Muscle of arm (tissue), 12 donors: Measurements from ENCODE around the gene ARHGAP42. TPM values are rescaled to one million over a fixed set of nuclear protein-coding genes. Genes with fewer than 3 reads are reported as not detected.
"Not testable (repeated sequence)": the region's sequence is repeated elsewhere in the genome, so short reads cannot be mapped to it uniquely, and the experiment has no call there.

Experiments used
- DNase-seq: peaks from one replicate; pipeline ENCODE4 v3.0.0-alpha.2; 2013
- polyA plus RNA-seq, 12 donors: library from polyadenylated mRNA; unstranded; fragments of 120-200 nt; gene quantifications; one replicate each; pipeline ENCODE4 v1.2.1, GENCODE V29; 2013; ENCODE audit not compliant: insufficient read length in 12 of 12

Gene ARHGAP42
- polyA plus RNA-seq, 12 donors, result 12.7 to 37.3 (median 30.1) TPM; not detected in 1

DNA sequence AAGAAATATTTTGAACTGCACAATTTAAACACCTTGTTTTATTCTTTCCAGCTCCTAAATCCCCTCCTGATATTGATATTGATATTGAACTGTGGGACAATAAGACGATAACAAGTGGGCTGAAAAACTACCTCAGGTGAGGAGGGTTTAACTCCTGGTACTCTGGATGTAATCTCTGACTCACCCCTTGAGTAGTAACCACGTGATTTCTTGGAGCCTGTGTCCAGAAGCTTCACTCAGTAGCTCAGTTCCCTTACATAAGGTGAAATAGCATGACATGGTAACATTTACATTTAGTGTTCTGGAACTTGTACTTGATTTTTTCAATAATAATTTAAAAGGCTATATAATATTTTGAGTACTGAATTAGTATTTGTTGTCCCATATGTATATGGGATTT lies 274.5 kb downstream of the ARHGAP42 start:
- no peak for DNase-seq

DNA sequence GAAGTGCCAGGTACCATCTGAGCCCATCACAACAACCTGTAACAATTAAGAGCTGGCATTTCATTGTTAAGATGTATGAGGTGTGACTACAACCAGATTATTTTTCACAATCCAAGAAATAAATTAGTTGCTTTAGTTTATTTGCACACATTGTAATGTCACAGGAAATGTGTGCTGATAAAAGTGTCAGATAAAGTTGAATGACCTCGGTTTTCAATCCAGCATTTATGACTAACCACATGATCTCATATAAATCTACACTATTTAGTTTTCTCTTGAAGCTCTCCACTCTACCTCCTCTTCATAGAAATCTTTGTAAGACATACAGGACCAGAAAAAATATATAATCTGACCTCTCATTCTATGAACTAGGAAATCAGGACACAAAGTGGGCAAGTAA lies 276.3 kb downstream of the ARHGAP42 start:
- DNase-seq, result no peak

DNA sequence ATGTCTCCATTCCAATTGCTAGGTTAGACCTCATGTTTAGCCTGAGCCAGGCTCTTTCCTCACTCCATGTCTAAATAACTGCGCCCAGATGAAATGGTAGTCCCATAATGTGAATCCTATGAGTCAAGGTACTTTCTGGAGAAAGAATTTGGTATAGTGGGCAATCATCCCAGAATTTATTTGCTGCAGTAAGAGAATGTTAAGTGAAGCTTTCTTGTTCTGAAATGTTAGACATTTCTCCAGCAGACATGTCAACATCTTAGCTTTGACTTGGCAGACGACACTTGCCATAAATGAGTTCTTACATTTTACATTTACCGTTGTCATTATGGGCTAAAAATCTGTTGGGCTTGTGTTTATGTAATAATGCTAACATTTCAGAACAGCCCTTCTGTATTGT lies 277.3 kb downstream of the ARHGAP42 start:
- DNase-seq, result no peak

DNA sequence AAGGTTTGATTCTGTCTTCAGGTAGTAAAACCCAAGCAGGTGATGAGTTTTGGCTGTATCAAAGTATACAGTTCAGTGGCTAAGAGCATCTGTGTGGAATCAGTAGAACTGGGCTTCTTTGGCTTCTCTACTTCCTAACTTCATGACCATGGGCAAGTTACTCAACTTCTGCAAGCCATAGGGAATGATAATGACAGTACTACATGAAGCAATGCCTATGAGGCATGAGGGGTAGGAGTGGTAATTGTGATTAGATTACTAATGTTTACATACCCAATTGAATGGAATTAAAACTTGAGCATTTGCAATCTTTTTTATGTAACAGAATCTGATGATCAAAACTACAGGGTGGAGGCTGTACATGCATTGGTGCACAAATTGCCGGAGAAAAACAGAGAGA lies 278.3 kb downstream of the ARHGAP42 start:
- no peak for DNase-seq

DNA sequence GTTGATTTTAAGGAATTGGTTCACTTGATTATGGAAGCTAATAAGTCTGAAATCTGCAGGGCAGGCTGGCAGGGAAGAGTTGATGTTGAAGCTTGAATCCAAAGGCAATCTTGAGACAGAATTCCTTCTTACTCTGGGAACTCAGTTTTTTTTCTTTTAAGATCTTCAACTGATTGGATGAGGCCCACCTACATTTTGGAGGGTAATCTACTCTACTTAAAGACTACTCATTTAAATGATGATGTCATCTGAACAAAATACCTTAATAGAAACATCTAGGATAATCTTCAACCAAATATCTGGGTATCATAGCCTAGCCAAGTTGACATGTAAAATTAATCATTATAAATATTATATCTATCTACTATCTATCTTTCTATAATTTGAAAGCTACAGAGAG lies 279.3 kb downstream of the ARHGAP42 start:
- DNase-seq, result no peak

DNA sequence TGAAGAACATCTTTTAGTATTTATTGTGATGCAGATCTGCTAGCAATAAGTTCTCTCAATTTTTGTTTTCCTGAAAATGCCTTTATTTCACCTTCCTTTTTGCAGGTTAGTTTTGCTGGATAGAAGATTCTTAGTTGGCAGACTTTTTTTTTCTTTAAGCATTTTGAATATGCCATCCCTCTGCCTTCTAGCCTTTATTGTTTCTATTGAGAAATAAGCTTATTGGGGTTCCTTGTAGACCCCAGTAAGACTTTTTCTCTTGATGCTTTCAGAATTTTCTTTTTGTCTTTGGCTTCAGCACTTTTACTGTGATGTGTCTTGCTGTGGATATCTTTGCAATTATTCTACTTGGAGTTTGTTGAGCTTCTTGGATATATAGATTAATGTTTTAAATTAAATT lies 281.9 kb downstream of the ARHGAP42 start:
- DNase-seq, result no peak

DNA sequence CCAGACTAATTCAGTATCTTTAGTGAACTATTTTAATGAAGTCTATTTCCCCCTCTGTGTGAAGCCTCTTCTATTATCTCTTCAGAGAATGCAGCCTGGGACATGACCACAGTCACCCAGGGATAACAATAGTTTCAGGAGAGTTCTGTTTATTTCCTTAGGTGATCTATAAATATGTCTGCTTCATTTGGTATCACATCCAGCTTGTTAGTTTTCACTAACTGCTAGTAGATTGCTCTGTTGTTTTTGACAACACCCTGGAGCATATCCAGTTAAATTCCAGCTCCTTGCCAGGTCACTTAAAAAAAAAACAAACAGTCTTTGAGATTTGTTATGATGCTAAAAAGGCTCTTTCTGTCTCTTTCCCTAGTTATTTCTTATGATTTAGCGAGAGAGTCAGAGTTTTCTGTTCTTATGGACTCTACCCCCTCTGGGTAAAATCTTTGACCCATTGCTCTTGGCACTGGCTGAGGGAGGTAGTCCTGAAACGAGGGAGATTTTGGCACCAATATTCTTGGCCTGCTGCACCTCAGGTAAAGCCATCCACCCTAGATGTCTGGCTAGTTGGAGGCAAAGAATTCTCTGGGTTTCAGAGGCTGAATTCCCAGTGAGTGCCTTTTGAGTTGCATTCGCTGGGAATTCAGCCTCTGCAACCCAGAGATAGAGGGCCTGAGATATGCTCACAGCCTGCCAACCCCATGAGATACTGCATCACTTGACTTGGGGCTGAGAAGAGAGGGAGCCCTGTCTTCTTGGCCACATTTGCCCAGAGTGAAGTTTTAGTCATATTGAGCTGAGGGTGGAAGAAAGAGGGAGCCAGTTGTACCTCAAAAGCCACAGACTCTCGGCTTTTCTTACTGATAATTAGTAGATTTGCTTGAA lies 283.4 kb downstream of the ARHGAP42 start:
- DNase-seq, result no peak

DNA sequence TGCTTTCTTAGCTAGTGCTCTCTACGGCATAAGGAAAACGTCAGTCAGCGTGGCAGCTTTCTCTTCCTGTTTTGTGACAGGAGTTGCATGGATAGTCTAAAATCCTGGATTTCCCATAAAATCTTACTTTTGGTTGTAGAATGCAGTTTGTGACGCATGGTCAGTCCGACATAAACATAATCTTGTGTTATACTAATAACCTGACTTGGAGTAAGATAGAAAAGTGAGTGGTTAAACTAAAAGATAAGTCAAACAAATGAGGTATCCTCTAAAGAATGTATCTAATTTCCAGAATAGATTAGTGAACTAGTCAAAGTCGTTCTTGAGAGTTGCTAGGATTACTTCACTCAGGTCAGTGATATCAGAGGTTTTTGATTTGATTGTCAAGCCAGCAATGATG lies 285.0 kb downstream of the ARHGAP42 start:
- DNase-seq, result no peak

DNA sequence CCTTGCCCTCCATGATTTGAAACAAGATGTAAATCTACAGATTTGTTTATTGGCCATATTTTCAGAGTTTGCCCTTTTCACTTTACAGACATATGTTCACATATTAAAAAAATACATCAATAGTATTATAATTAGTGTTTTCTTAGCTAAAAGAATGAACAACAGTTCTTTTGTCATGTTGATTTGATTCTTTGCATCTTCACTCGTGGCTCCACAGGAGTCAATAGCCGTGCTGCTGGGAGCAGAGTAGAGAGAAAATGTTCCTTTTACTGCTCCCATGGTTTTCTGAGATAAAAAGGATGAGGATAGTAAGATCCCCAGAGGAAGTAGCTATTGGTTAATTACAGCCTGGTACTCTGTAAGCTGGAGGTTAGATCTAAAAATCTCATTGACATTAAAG lies 291.4 kb downstream of the ARHGAP42 start:
- no peak for DNase-seq

DNA sequence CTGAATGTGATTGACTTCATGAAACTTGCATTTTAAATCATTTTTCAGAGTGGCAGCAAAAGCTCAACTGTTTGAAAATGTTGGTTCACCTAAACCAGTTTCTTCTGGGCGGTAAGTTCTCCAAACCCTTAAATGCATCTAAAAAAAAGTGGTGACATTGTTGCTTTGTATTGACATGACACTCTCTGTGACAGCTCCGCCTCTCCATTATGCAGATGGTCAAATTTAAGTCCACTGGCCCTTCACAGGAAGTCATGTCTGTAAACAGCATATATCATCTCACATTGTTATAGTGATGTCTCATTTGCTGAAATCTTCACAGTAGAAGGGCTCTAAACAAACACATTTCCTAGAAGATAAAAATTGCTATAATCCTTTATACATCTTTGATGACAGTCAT lies 291.9 kb downstream of the ARHGAP42 start:
- DNase-seq, result no peak

DNA sequence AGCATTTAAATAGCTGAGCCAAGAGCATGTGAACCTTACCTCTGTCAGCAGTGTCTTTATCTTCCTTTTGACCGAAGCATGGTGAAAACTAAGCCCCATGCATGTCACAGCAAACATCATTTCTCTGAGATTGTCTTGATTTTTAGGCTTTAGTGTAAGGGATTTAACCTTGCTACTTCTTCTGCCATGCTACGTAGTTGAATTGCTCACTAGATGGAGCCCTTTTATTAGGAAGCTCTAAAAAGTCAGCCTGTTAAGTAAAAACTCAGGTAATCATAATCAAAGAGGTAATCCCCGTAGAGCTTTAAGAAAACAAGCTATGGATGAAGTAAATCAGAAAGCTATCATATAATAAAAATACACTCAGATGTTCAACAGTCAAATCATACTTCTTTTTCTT lies 293.1 kb downstream of the ARHGAP42 start:
- peak; percentile 9 for DNase-seq

DNA sequence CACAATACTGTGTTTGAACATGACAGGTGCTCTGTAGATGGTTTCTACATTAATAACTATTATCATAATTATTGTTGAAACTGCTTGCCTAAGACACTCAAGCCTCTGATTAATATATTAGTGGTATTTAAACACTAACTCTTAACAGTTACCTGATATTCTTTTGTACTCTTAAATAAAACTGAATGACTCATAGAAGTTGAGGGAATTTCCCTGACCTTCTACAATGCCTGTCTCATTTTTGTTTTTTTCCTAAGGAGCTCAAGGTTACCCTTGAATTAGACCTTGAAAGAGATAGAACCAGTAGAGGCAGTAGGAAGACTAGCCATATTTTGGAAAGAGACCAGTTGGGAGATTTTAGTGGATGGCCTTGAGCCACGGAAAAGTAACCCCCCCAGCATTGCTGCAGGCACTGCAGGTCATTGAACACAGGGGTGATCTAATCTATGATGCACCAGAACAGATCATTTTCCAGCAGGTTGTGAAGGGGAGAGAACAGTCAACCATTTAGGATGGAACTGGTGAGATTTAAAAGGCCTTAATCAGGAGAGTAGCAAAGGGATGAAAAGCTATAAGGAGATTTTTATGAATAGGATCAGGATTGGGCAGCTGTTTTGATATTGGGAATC lies 294.2 kb downstream of the ARHGAP42 start:
- no peak for DNase-seq

DNA sequence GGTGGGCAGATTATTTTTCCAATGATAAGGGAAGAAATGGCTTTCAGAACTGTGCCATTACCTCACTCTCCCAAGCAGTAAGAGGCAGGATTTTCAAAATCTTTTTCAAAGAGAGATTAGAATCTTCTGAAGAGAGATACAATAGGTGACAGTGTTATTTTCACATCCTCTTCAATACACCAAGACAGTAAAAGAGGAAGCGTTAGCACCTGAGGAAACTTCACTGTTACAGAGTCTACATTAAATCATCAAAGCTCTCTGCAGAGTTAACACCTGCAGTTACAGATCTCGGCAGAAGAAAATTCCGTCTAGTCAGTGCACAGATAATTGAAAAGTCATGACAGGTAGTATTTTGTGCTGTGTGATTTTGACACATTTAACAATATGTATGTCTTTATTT lies 297.6 kb downstream of the ARHGAP42 start:
- no peak for DNase-seq

DNA sequence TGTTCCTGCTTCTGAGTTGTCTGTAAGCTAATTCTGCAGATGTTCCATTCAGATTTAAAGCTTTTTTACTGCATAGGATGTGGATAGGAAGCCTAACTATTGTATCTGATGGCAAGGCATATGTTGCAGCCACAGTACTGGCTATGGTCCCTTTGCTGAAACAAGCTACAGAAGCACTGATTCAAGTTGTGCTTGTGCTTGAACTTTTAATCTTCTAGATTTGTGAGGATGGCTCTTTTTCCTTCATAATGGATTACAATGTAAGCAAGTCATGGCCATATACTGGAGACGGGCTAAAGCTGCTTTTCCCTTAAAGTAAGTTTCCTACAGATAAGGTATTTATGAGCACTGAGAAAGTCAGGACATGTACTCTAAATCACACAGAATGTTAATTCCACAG lies 303.8 kb downstream of the ARHGAP42 start:
- DNase-seq, result no peak

DNA sequence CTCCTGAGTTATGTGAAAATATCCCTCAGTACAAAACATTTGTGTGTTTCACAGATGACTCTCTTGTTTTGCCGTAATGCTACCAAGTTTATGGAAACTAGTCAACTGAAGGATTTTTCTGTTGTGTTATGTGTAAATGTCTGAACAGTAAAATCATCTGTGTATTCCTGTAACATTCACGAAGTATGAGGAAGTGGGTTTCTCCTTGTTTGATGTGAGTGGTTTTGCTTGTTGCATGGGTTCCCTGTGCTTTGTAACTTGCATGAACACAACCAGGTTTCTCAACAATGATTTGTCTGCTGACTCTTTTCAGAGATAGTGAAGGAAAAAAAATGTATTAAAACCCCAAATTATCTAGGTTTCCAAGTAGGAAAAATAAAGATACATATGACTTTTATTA lies 304.5 kb downstream of the ARHGAP42 start:
- no peak for DNase-seq

DNA sequence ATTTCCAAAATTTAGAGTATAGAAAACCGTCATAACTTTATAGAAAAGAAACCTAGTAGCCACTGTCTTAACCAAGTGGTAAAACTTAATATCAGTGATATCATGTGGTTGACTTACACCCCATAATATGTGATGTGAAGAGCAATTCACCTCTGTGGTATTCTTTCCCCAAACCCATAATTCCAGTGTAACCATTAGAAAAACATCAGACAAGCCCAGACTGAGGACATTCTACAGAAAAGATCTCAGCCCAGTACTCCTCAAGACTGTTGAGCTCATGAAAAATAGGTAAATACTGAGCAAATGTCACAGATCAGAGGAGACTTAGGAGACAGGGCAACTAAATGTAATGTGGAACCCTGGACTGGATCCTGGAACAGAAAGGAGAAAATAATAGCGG lies 307.9 kb downstream of the ARHGAP42 start:
- no peak for DNase-seq

DNA sequence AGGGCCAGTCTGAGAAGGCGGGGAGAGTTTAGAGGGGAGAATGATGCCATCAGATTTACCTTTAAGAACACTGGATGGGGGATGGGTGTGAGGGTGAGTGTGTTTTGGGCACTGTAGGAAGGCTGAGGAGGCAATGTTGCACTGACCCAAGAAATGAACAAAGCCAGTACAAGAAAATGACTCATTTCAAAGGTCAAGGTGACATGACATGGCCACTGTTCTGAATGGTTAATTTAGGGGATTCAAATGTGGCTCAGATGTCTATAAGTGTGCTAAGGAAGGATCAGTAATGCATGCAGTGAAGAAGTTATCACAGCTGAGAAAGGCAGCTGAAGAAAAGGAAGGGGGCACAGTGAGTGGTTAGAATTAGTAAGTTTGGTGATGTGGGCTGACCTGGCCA lies 312.7 kb downstream of the ARHGAP42 start:
- no peak for DNase-seq

DNA sequence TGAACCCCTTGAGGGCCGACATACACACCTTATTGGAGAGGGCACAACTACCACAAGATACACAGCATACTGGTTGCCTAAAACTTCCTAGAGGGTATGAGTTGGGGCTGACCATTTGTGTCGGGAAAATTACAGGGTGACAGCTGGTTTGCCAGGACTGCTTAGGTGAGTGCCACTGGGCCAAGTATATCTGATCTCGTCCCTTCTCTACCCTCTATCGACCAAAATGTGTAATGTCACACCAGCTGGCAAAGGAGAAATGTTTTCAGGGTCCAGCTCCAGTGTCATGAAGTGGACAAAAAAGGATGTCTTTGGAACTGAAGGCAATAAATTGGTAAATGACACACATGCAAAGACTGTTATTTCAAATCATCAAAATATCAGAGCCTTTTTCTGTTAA lies 316.4 kb downstream of the ARHGAP42 start:
- DNase-seq, result no peak

DNA sequence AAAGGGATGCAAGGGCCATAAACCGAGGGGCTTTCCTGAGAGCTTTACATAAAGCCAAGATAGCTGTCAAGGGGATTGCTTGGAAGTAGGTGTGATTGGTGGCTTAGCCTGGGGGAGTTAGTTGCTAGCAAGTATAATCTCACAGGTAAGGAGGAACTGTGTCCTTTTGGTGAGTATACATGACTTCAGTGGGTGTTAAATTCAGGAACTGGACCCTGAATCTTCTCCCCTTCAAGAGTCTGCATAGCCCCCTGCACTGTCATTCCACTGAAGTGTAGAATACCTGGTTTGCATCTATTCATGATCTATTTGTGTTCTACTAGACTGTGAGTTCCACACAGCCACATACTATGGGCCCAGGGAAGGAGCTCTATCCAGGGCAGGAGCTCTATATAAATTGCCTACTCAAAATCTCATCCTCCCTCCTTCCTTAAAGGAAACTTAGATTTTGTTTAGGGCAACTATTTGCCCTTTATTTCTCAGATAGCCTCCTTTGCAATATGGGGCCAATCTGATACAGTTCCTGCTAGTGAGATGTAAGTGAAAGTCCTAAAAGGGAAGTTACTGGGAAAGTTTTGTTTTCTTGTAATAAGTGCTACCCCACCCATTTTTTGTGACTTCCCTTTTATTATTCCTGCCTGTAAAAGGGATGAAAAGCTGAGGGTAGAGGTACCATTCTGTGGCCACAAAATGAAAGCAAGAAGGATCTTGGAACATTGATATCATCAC lies 322.0 kb downstream of the ARHGAP42 start:
- DNase-seq, result no peak

DNA sequence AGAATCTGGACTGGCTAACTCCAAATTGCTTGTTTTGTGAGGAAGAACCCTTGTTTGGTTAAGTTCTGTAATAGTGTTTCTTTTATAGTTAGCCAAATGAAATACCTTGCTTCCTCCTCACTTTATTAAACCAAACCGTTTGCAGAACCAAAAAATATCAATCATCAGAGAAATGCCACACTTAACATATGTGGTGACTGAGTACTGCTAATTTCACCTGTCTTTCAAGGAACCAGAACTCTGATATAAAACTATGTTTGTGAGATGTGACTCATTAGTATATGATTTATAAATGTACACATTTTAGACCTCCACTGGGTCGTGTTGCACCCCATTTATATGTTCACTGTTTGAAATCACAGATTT lies 322.6 kb downstream of the ARHGAP42 start:
- DNase-seq, result no peak

DNA sequence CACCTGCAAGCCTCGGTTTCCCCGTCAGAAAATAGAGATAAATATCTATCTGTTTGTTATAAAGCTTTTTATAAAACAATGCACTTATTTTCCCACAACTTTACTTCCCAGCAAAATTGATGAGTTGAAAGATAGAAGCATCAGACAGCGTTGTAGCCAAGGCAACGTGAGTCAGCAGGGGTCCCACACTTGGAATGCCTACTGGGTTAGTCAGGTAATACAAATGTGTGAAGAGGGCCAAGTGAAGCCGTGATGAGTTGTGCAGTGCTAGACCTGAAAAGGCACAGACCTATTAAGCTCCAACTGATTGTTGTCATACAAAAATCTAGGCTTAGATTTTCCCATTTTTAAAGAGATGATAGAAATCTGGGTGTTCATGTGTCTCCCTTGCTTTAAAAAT lies 323.8 kb downstream of the ARHGAP42 start:
- DNase-seq, result no peak

DNA sequence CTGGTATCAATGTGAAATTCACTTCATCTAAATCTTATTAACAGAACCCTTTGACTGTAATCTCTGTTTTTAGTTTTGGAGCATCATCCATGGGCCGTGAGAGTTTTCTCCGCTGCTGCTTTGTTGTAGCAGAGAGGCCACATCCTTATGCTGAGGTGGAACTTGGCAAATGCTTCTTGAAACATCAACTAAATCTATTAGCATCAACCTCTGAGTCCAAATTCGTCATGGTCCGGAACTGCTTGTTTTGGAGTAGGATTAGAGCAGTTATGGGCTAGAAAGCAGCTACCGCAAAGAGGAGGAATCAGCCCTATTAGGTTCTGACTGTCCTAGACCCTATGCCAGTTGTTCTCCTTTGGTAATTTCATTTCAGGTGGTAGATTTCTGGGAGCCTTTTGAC lies 324.8 kb downstream of the ARHGAP42 start:
- DNase-seq, result no peak

DNA sequence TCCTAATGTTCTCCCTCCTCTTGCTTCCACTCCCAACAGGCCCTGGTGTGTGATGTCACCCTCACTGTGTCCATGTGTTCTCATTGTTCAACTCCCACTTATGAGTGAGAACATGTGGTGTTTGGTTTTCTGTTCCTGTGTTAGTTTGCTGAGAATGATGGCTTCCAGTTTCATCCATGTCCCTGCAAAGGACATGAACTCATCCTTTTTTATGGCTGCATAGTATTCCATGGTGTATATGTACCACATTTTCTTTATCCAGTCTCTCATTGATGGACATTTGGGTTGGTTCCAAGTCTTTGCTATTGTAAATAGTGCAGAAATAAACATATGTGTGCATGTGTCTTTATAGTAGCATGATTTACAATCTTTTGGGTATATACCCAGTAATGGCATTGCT lies 326.6 kb downstream of the ARHGAP42 start:
- not testable (repeated sequence) for DNase-seq
